HG03045 (cell line): ENCODE results near the gene OR2V1.
"Not testable (repeated sequence)": the region's sequence is repeated elsewhere in the genome, so short reads cannot be mapped to it uniquely, and the experiment has no call there.

ENCODE experiments used
- ATAC-seq: cut with Tn5 transposase; IDR thresholded peaks from one replicate; pipeline ENCODE4 v1.9.1; 2021; ENCODE audit warnings: mild to moderate bottlenecking, moderate library complexity; ENCODE audit not compliant: unreplicated experiment

Gene OR2V1

GRCh38 chr5:181160152-181160754 lies 29.3 kb upstream of the OR2V1 start:
- ATAC-seq, result peak; percentile 69

- peak; percentile 63 for ATAC-seq
Measured at GRCh38 chr5:181159286-181160151, 28.6 kb upstream of the OR2V1 start.

- ATAC-seq, result no peak
Measured at GRCh38 chr5:181158869-181159268, 27.9 kb upstream of the OR2V1 start.

DNA sequence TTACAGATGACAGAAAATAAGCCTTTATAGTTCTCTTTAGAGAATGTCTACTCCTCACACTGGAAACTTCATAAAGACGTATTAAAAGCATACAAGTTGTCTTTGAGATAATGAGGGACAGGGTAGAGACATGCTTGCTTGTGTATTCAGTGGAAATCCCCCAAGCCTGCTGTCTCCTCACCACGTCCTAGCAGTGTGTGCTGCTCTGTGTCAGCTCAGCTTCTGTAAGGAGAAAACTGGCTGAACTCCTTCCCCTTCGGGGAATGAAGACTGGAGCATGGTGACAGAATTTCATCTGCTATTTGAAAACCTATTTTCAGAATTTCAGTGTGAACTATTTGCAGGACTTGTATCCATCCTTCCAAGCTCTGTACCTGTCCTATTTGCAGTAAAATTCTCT lies 25.8 kb upstream of the OR2V1 start:
- ATAC-seq, result no peak

DNA sequence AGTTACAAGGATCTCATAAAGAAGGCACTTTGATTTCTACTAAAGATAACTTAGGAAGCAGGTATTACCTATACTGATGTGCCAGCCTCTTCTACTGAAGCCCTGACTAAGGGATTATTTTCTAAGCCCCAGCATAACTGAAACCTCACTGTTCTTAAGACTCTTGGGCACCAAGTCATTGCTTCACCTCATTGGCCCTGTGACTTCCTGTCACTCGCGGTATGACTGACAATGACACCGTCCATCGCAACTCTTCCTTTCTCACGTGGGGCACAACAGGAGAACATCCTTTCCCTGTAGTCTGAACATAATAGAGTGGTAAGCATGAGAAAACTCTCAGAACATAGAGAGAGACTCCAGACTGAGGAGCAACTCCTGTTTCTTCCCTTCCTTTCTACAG lies 22.8 kb upstream of the OR2V1 start:
- ATAC-seq, result no peak

DNA sequence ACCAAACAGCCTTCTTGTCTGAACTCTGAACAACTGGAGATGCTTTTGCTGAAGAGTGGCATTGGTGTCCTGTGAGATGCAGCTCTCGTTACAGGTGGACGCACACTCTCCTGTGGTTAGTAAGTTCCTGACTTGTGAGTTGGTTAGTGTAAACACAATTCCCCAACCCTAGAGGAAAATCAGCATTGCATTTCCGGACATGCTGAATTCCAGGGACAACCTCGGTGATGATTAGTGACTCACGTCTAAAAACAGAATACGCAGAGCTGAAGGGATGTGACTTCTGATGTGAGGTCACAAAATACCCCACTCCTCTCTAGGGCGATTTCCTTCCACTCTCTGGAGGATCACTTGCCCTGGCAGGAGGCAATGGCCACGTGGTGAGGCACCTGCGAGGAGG lies 21.4 kb upstream of the OR2V1 start:
- ATAC-seq, result no peak

DNA sequence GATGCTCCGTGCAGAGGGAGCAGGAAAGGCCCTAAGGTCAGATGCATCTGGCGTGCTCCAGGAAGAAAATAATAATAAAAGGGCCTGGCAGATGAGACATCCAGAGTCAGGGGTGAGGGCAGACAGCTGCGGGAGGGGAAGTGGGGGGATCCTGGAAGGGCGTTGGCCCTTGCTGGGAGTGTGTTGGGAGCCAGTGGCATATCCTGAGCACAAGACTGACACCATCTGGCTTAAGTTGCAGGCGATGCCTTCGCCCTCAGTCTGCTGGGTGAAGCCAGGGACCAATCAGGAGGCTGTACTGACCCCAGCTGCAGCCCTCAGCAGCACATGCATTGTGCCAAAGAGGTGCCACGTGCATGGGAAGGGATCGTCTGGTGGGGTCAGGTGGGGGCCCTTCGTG lies 20.2 kb upstream of the OR2V1 start:
- no peak for ATAC-seq

DNA sequence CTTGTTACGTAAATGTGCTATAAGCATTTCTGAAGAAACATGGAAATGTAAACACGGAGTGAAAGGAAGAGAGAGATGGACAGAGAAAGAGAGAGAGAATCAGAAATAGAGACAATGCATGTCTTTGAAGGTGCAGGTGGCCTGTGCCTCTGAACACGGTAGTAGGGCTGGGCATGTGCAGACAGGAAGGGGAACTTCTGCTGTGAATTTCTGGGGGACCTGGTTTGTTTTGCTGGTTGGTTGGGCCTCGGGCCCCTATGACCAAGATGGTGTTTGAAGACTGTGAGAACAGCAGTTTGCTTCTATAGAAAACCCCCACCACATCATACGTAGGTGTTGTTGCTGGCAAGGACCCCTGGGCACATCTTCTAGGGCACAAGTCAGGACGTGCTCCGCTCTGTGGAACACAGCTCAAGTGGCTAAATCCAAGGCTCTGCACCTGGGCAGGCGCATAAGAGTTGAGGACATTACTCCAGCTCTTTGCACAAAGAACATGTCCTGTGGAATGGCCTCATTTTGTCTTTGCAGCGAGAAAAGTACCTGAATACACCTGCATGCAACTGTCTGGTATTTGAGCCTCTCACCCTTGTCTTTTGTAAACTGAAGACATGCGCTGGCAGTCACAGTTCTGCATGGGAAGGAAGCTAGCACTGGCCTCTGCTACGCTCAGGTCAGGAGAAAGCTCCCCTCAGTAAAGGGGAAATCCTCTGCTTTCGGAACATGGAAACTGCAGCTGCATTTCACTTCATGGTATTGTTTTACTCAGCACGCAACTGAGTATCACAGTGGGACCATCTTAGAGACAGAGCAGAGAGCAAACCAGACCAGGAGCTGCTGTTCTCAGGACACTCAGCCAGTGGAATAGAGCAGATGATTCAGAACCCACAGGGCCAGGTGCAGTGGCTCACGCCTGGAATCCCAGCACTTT lies 19.1 kb upstream of the OR2V1 start:
- ATAC-seq, result no peak

DNA sequence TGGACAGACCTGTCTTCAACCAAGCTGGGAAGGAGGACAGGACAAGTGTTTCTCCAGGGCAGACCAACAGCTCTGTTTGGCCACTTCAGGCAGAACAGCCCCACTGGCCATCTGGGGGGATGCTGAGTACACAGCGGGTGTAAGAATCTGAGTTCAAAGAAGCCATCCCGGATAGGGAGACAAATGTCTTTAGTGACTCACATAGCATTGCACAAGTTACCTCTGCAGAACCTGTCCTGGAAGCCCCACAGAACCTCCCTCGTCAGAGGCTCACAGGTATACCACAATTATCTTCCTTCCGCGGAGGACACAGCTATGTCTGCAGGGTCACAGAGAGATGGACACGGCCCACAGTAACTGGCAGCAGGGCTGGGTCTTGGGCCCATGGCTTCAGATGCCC lies 18.4 kb upstream of the OR2V1 start:
- ATAC-seq, result no peak

DNA sequence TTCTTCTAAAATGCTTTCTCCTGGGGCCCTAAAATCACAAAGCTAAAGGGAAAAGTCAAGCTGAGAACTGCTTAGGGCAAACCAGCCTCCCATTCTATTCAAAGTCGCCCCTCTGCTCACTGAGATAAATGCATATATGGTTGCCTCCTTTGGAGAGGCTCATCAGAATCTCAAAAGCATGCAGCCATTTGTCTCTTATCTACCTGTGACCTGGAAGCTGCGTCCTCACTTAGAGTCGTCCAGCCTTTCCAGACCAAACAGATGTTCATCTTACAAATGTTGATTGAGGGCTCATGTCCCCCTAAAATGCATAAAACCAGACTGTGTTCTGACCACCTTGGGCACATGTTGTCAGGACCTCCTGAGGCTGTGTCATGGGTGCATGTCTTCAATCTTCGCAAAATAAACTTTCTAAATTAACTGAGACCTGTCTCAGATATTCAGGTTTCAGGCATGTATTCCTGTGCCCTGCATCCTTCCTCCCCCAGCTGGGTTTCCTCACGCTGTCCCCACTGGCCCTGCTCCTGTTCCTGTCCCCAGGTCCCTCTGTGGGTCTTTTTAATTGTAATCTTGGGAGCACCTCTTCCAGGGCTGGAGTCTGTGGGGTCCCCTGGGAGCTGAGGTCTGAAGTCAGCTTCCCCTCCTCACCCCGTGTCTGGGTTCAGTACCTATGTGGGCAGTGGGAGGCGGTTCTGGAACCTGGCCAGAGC lies 16.1 kb upstream of the OR2V1 start, which contains the start of gene OR2V2:
Gene OR2V2, plus strand, starts transcription at position 660 of the 710 bp plus-strand sequence. CDS start 7,357 bp downstream, outside the sequence.
- not testable (repeated sequence) for ATAC-seq

DNA sequence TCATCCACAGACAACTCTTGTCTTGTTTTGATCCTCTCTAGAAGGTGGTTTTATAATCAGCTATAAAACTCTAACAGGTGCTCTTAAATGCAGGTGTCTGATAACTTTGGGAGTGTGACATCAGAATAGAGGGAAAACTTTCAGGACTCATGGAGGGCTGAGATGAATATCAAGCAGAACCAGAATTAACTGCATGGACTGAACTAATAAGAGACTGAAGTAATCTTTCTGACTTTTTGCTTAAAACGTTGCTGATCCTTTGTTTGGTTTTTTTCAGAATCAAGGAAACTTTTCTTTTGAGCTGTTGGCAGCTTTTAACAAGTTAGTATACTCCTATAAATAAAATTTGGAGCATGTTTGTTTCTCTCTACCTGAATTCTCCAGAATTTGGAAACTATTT lies 14.2 kb upstream of the OR2V1 start:
- no peak for ATAC-seq

- ATAC-seq, result no peak
Measured at GRCh38 chr5:181142054-181142453, 11.1 kb upstream of the OR2V1 start.

- ATAC-seq, result no peak
Measured at GRCh38 chr5:181140766-181141165, 9.8 kb upstream of the OR2V1 start.

DNA sequence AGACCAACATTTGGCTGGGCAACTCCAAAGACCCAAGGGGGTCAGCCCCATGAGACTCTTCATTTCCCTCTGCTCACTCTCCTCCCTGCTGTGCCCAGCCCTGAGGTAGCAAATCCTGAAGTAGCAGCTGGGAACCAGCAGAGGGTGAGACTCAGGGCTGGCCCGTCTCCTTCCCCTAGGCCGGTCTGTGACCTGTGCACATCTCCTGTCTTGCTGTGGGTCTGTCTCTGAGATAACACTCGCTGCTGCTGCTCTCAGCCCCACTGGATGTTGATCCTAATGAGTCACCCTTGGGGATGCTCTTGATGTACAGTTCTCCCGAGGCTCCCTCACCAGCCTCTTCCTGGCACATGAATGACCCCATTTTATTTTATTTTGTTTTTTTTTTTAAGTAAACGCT lies 7.3 kb upstream of the OR2V1 start:
- ATAC-seq, result no peak

GRCh38 chr5:181136361-181136955 lies 5.5 kb upstream of the OR2V1 start:
- ATAC-seq, result no peak

GRCh38 chr5:181134259-181134658 lies 3.3 kb upstream of the OR2V1 start:
- no peak for ATAC-seq

DNA sequence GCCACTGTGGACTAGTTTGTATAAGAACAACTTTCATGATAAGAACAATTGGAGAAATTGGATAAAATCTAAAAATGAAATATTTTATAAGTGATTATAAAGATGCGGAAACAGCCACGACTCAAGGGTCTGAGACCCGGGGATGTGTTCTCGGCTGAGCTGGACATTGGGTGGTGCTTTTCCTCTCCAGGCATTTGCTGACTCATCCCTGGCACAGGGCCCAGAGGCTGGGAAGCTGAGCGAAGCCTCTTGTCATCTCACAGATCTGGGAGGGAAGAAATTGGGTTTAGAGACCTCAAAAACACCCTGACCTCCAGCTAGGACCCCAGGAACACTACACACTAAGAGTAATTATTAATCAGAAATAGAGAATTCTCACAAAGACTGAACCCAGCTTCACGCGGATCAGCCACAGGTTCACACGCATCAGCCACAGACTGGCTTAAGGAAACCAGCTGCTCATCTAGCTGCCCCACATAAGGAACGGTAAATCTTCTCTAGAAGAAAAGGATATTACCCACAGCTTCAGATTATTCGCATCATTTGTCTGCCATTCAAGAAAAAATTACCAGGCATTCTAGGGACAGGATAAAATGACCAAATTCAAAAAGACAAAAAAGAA lies 2.8 kb upstream of the OR2V1 start:
- no peak for ATAC-seq

DNA sequence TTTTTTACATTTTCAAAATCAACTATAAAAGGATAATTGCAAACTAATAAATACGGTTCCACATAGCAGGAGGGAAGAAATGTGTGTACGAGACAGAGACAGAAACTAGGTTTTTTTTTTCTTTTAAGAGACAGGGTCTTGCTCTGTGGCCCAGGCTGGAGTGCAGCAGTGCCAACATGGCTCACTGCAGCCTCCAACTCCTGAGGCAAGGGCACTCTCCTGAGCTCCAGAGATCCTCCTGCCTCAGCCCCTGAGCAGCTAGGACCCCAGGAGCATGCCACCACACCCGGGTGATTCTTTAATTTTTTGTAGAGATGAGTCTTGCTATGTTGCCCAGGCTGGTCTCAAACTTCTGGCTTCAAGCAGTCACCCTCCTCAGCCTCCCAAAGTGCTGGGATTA lies 2.1 kb upstream of the OR2V1 start:
- no peak for ATAC-seq

GRCh38 chr5:181131514-181131913 lies 545 bp upstream of the OR2V1 start:
- ATAC-seq, result no peak

GRCh38 chr5:181130081-181130480 lies 888 bp downstream of the OR2V1 start:
- ATAC-seq, result not testable (repeated sequence)
